Liver (tissue), 9 donors: Measurements from ENCODE around the gene CACNA1D. TPM values are rescaled to one million over a fixed set of nuclear protein-coding genes. Genes with fewer than 3 reads are reported as not detected.

Source experiments
- DNase-seq: peaks from one replicate; pipeline ENCODE4 v3.0.0-alpha.2; 2017; ENCODE audit warnings: low spot score
- H3K27ac ChIP-seq, 2 donors: one replicate each; pipeline ENCODE4 v1.7.0; 2013; ENCODE audit warnings: inconsistent platforms in 2 of 2, low read length in 2 of 2, control low read depth in 1 of 2, low read depth in 1 of 2, mild to moderate bottlenecking in 1 of 2
- H3K27me3 ChIP-seq, 4 donors: one replicate each; pipeline versions ENCODE4 v1.6.1 to v1.7.0; 2013; ENCODE audit warnings: low read length in 3 of 4, inconsistent platforms in 1 of 4, mild to moderate bottlenecking in 1 of 4, moderate library complexity in 1 of 4; ENCODE audit not compliant: control insufficient read depth in 4 of 4, insufficient read depth in 4 of 4
- H3K36me3 ChIP-seq, 4 donors: one replicate each; pipeline versions ENCODE4 v1.6.1 to v1.7.0; 2013; ENCODE audit warnings: low read length in 3 of 4, mild to moderate bottlenecking in 3 of 4, low read depth in 1 of 4, moderate library complexity in 1 of 4; ENCODE audit not compliant: control insufficient read depth in 4 of 4, insufficient read depth in 3 of 4
- H3K4me1 ChIP-seq, 4 donors: one replicate each; pipeline versions ENCODE4 v1.6.1 to v1.7.0; 2013; ENCODE audit warnings: low read length in 3 of 4, mild to moderate bottlenecking in 3 of 4, moderate library complexity in 1 of 4; ENCODE audit not compliant: control insufficient read depth in 4 of 4, insufficient read depth in 4 of 4
- H3K4me3 ChIP-seq, 3 donors: one replicate each; pipeline versions ENCODE4 v1.6.1 to v1.7.0; 2013; ENCODE audit warnings: low read length in 3 of 3, control low read depth in 1 of 3, low read depth in 1 of 3, mild to moderate bottlenecking in 1 of 3
- H3K9ac ChIP-seq, 2 donors: one replicate each; pipeline ENCODE4 v1.7.0; 2013; ENCODE audit warnings: low read length in 2 of 2, mild to moderate bottlenecking in 2 of 2, moderate library complexity in 2 of 2, control low read depth in 1 of 2, low read depth in 1 of 2
- H3K9me3 ChIP-seq, 4 donors: one replicate each; pipeline versions ENCODE4 v1.6.1 to v1.7.0; 2013; ENCODE audit warnings: low read length in 3 of 4; ENCODE audit not compliant: control insufficient read depth in 4 of 4
- ATF3 ChIP-seq: IDR thresholded peaks from 2 replicates; pipeline ENCODE4 v1.6.1; 2016; ENCODE audit warnings: antibody characterized with exemption
- CTCF ChIP-seq: fragments of 150-350 bp; IDR thresholded peaks from 2 replicates; pipeline ENCODE4 v1.5.1; 2017; ENCODE audit warnings: improper control_type of control experiment, low read depth, low read length; ENCODE audit not compliant: missing input control
- EGR1 ChIP-seq, 2 donors: IDR thresholded peaks; 2 replicates each; pipeline ENCODE4 v1.6.1; 2016 to 2018; ENCODE audit warnings: antibody characterized with exemption in 2 of 2, low read depth in 2 of 2
- FOXA1 ChIP-seq: IDR thresholded peaks from 2 replicates; pipeline ENCODE4 v1.6.1; 2016; ENCODE audit warnings: antibody characterized with exemption
- GABPA ChIP-seq, 2 donors: IDR thresholded peaks in 1 of 2; conservative IDR thresholded peaks in 1 of 2; 2 replicates each; pipeline ENCODE4 v1.6.1; 2016; ENCODE audit warnings: antibody characterized with exemption in 2 of 2, mild to moderate bottlenecking in 1 of 2, moderate library complexity in 1 of 2
- MAX ChIP-seq: IDR thresholded peaks from 2 replicates; pipeline ENCODE4 v1.6.1; 2016; ENCODE audit warnings: antibody characterized with exemption
- NR2F2 ChIP-seq: IDR thresholded peaks from 2 replicates; pipeline ENCODE4 v1.6.1; 2016; ENCODE audit warnings: antibody characterized with exemption
- RAD21 ChIP-seq, 2 donors: IDR thresholded peaks; 2 replicates each; pipeline ENCODE4 v1.6.1; 2016; ENCODE audit warnings: antibody characterized with exemption in 2 of 2, mild to moderate bottlenecking in 2 of 2
- REST ChIP-seq: IDR thresholded peaks from 2 replicates; pipeline ENCODE4 v1.6.1; 2016; ENCODE audit warnings: antibody characterized with exemption, mild to moderate bottlenecking
- SP1 ChIP-seq: IDR thresholded peaks from 2 replicates; pipeline ENCODE4 v1.6.1; 2018; ENCODE audit warnings: antibody characterized with exemption, mild to moderate bottlenecking
- TAF1 ChIP-seq: conservative IDR thresholded peaks from 2 replicates; pipeline ENCODE4 v1.6.1; 2016; ENCODE audit warnings: antibody characterized with exemption, mild to moderate bottlenecking
- YY1 ChIP-seq: IDR thresholded peaks from 2 replicates; pipeline ENCODE4 v1.6.1; 2016; ENCODE audit warnings: antibody characterized with exemption, mild to moderate bottlenecking
- WGBS: extraction: QIAGEN DNeasy Blood & Tissue Kit; methylation state at CpG from one replicate; pipeline ENCODE4 v1.1.7; 2013; 5-methylcytosine and 5-hydroxymethylcytosine counted together
- polyA plus RNA-seq, 2 donors: library from polyadenylated mRNA; stranded (reverse) in 1 of 2; unstranded in 1 of 2; fragments of 200-250 nt in 1 of 2; fragments of >200 nt in 1 of 2; fragmentation: Nextera tagmentation in 1 of 2; extraction: Ambion mirVana in 1 of 2; gene quantifications; one replicate each; pipeline versions ENCODE4 v1.2.1 to v1.2.3, GENCODE V29; 2013 to 2015
- total RNA-seq, 2 donors: library from RNA; depleted of rRNA; stranded (reverse); fragments of >200 nt; gene quantifications; one replicate each; pipeline ENCODE4 v1.2.3, GENCODE V29; 2014
- donor health status: healthy.
- donor health status: healthy.
- donor health status: healthy.
- donor health status: healthy.
- donor health status: healthy.

The CACNA1D gene
- total and polyA plus RNA-seq, 4 donors = 1.8 to 18.9 (median 3.4) TPM

- H3K4me3 ChIP-seq = no peak overlapping the region
- WGBS = 88% methylated on average over 6 of the region's 6 CpGs
- H3K27ac ChIP-seq = no peak overlapping the region
These were observed 124.1 kb downstream of the CACNA1D start for GRCh38 chr3:53618524-53618906.

GRCh38 chr3:53618936-53619335 is 124.5 kb downstream of the CACNA1D start:
- Histone ChIP-seq H3K9me3 (no peaks in the 10 kb centered on the region), H3K36me3 (no peaks in the 10 kb centered on the region), H3K4me1 (peaks cover 0 to 14% (median 6%) of the 10 kb centered on the region in 4 donors), H3K27ac (no peak overlapping the region), H3K27me3 (no peaks in the 10 kb centered on the region), H3K4me3 (no peak overlapping the region), H3K9ac (no peak overlapping the region)
- 79% methylated on average over 5 of the region's 5 CpGs for WGBS
- TF ChIP-seq CTCF = no peak
- TF ChIP-seq SP1 = no peak
- no peak for TF ChIP-seq REST
- no peak for TF ChIP-seq GABPA (IDR thresholded peaks at IDR 0.05 in 1 of 2, conservative IDR thresholded peaks at IDR 0.05 in 1 of 2)
- DNase-seq = no peak

More at GRCh38 chr3:53618524-53618906, 124.1 kb downstream of the CACNA1D start:
- DNase-seq = no peak
- Histone ChIP-seq H3K27me3 (no peaks in the 10 kb centered on the region), H3K4me1 (peaks cover 0 to 14% (median 6%) of the 10 kb centered on the region in 4 donors), H3K36me3 (no peaks in the 10 kb centered on the region), H3K9me3 (no peaks in the 10 kb centered on the region), H3K9ac (no peak overlapping the region)
- TF ChIP-seq MAX = no peak
- TF ChIP-seq EGR1 (IDR thresholded peaks at IDR 0.05; ENCODE audit: low read depth in 2 of 2) = no peak
- TF ChIP-seq NR2F2 = no peak
- TF ChIP-seq YY1 = no peak
- no peak for TF ChIP-seq ATF3
- TF ChIP-seq RAD21 (IDR thresholded peaks at IDR 0.05) = no peak
- no peak for TF ChIP-seq TAF1
- TF ChIP-seq FOXA1 = no peak
